ENCODE data around the gene SPTBN5. TPM values are rescaled to one million over a fixed set of nuclear protein-coding genes. Genes with fewer than 3 reads are reported as not detected.

SPTBN5 gene
- total and polyA plus RNA-seq, 4 donors: 1.6 to 3.5 (median 1.9) TPM

GRCh38 chr15:41824062-41824745 lies 69.6 kb downstream of the SPTBN5 start:
- Histone ChIP-seq H3K27ac (ENCODE audit: low read depth in 1 of 2, low read length in 1 of 2) (no peak overlapping the region), H3K4me1 (ENCODE audit: control insufficient read depth in 5 of 5, insufficient read depth in 5 of 5, low read length in 5 of 5) (peaks cover 0 to 11% (median 0%) of the 10 kb centered on the region in 5 donors), H3K27me3 (ENCODE audit: control insufficient read depth in 3 of 3, insufficient read depth in 3 of 3, low read length in 2 of 3) (no peaks in the 10 kb centered on the region), H3K9ac (ENCODE audit: insufficient read depth in 1 of 2, low read length in 2 of 2) (no peak overlapping the region), H3K36me3 (ENCODE audit: control insufficient read depth in 4 of 4, insufficient read depth in 4 of 4, low read length in 4 of 4) (peaks cover 0 to 50% (median 13%) of the 10 kb centered on the region in 4 donors), H3K4me3 (no peak overlapping the region), H3K9me3 (ENCODE audit: control insufficient read depth in 4 of 4, insufficient read depth in 3 of 4, low read length in 3 of 4) (no peaks in the 10 kb centered on the region)
- DNase-seq (no peak), ATAC-seq (ENCODE audit: insufficient read depth, low FRiP score) (no peak)
- WGBS, 2 donors: 96% methylated on average over 19 of the region's 19 CpGs
- no peak for TF ChIP-seq CTCF (IDR thresholded peaks at IDR 0.05; ENCODE audit: control extremely low read depth, extremely low read depth)

- Histone ChIP-seq H3K27ac (ENCODE audit: low read depth in 1 of 2, low read length in 1 of 2) (no peak overlapping the region), H3K27me3 (ENCODE audit: control insufficient read depth in 3 of 3, insufficient read depth in 3 of 3, low read length in 2 of 3) (no peaks in the 10 kb centered on the region), H3K4me1 (ENCODE audit: control insufficient read depth in 5 of 5, insufficient read depth in 5 of 5, low read length in 5 of 5) (peaks cover 0 to 5% (median 0%) of the 10 kb centered on the region in 5 donors), H3K36me3 (ENCODE audit: control insufficient read depth in 4 of 4, insufficient read depth in 4 of 4, low read length in 4 of 4) (peaks cover 0 to 57% (median 18%) of the 10 kb centered on the region in 4 donors), H3K9me3 (ENCODE audit: control insufficient read depth in 4 of 4, insufficient read depth in 3 of 4, low read length in 3 of 4) (no peaks in the 10 kb centered on the region), H3K9ac (ENCODE audit: insufficient read depth in 1 of 2, low read length in 2 of 2) (no peak overlapping the region), H3K4me3 (no peak overlapping the region)
- no peak for TF ChIP-seq CTCF (IDR thresholded peaks at IDR 0.05; ENCODE audit: control extremely low read depth, extremely low read depth)
- WGBS, 2 donors: 87 to 95% methylated on average over 11 of the region's 11 CpGs
- ATAC-seq (ENCODE audit: insufficient read depth, low FRiP score) (no peak), DNase-seq (no peak)
Measured at GRCh38 chr15:41823502-41823901, 70.4 kb downstream of the SPTBN5 start.

GRCh38 chr15:41822957-41823356 lies 70.9 kb downstream of the SPTBN5 start:
- ATAC-seq (ENCODE audit: insufficient read depth, low FRiP score) (no peak), DNase-seq (no peak)
- H3K9me3 ChIP-seq (ENCODE audit: control insufficient read depth in 4 of 4, insufficient read depth in 3 of 4, low read length in 3 of 4): no peaks in the 10 kb centered on the region
- TF ChIP-seq CTCF (IDR thresholded peaks at IDR 0.05; ENCODE audit: control extremely low read depth, extremely low read depth): no peak
- peaks cover under 1 to 62% (median 24%) of the 10 kb centered on the region in 4 donors for H3K36me3 ChIP-seq (ENCODE audit: control insufficient read depth in 4 of 4, insufficient read depth in 4 of 4, low read length in 4 of 4)
- H3K9ac ChIP-seq (ENCODE audit: insufficient read depth in 1 of 2, low read length in 2 of 2): no peak overlapping the region
- 93 to 98% methylated on average over 6 of the region's 6 CpGs for WGBS, 2 donors
- no peak overlapping the region for H3K4me3 ChIP-seq
- H3K27ac ChIP-seq (ENCODE audit: low read depth in 1 of 2, low read length in 1 of 2): no peak overlapping the region
- H3K4me1 ChIP-seq (ENCODE audit: control insufficient read depth in 5 of 5, insufficient read depth in 5 of 5, low read length in 5 of 5): peaks cover 0 to 5% (median 0%) of the 10 kb centered on the region in 5 donors
- H3K27me3 ChIP-seq (ENCODE audit: control insufficient read depth in 3 of 3, insufficient read depth in 3 of 3, low read length in 2 of 3): no peaks in the 10 kb centered on the region

Data from lung (tissue), 12 donors.